HFFc6 (cell line): Measurements from ENCODE around the gene RASL10A. TPM values are rescaled to one million over a fixed set of nuclear protein-coding genes. Genes with fewer than 3 reads are reported as not detected.

Experiments
- DNase-seq: peaks from one replicate; pipeline ENCODE4 v3.0.0-alpha.2; 2018
- H3K27ac Mint-ChIP-seq: 2 replicates; pipeline ENCODE4 v1.8.0; 2020; ENCODE audit warnings: mild to moderate bottlenecking, mixed read lengths
- H3K27me3 Mint-ChIP-seq: 2 replicates; pipeline ENCODE4 v1.8.0; 2021; ENCODE audit warnings: mild to moderate bottlenecking, moderate library complexity, mixed read lengths; ENCODE audit not compliant: insufficient read depth
- H3K36me3 Mint-ChIP-seq: 2 replicates; pipeline ENCODE4 v1.8.0; 2021; ENCODE audit warnings: low read depth, mixed read lengths
- H3K4me1 Mint-ChIP-seq: 2 replicates; pipeline ENCODE4 v1.8.0; 2020; ENCODE audit warnings: low read depth, mixed read lengths
- H3K4me3 Mint-ChIP-seq: 2 replicates; pipeline ENCODE4 v1.8.0; 2020; ENCODE audit warnings: mild to moderate bottlenecking, moderate library complexity, mixed read lengths
- H3K9me3 Mint-ChIP-seq: 2 replicates; pipeline ENCODE4 v1.8.0; 2020; ENCODE audit warnings: mild to moderate bottlenecking, mixed read lengths
- total RNA-seq, 6 experiments: library from RNA; stranded (reverse); fragmentation: NEBNext Ultra II Directional; extraction: Animal tissue kit (Norgen Biotek cat#: 25700); gene quantifications; 2 replicates in 1 of 6; 3 replicates in 5 of 6; pipeline ENCODE4 v1.2.3, GENCODE V29; 2021
- TF ChIP-seq, protein P1 (sequence below): fragments of 200-600 bp; sonication (generic); IDR thresholded peaks from 2 replicates; pipeline ENCODE4 v1.5.0; 2021; ENCODE audit warnings: antibody characterized with exemption, mild to moderate bottlenecking

The RASL10A gene
- total RNA-seq, 6 experiments from 2014 or later, result 0.24 to 0.28 TPM; not detected in 4

DNA sequence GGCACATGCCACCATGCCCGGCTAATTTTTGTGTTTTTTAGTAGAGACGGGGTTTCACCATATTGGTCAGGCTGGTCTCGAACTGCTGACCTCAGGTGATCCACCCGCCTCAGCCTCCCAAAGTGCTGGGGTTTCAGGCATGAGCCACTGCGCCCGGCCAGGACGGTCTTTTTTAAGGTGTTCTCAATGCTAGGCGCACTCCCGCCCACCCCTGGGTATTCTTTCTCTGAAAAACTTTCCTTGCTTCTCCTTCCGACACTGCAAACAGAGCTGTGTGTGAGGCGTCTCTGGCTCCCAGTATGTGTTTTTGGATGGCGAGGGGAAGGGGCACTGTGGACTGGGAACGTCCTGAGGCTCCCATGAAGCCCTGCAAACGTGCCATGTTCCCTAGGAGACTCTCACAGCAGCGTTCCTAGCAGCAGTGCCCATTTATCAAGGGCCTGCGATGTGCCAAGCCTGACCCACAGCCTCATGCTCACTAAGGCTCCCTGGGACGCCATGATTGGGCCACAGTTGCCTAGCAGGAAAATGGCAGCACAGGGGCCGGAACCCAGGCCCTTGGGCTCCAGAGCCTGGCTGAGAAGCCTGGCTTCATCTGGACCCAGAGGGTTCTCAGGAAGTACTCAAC lies 2.4 kb upstream of the RASL10A start:
- DNase-seq, result no peak
- peaks cover 10% of the 10 kb centered on the region for H3K4me1 Mint-ChIP-seq
- H3K9me3 Mint-ChIP-seq, result no peaks in the 10 kb centered on the region
- H3K27me3 Mint-ChIP-seq, result peaks cover 19% of the 10 kb centered on the region
- no peak overlapping the region for H3K4me3 Mint-ChIP-seq
- H3K36me3 Mint-ChIP-seq, result peaks cover 1% of the 10 kb centered on the region; the same call in 1 of the 2 replicates
- H3K27ac Mint-ChIP-seq, result no peak overlapping the region
- TF ChIP-seq, protein P1, sequence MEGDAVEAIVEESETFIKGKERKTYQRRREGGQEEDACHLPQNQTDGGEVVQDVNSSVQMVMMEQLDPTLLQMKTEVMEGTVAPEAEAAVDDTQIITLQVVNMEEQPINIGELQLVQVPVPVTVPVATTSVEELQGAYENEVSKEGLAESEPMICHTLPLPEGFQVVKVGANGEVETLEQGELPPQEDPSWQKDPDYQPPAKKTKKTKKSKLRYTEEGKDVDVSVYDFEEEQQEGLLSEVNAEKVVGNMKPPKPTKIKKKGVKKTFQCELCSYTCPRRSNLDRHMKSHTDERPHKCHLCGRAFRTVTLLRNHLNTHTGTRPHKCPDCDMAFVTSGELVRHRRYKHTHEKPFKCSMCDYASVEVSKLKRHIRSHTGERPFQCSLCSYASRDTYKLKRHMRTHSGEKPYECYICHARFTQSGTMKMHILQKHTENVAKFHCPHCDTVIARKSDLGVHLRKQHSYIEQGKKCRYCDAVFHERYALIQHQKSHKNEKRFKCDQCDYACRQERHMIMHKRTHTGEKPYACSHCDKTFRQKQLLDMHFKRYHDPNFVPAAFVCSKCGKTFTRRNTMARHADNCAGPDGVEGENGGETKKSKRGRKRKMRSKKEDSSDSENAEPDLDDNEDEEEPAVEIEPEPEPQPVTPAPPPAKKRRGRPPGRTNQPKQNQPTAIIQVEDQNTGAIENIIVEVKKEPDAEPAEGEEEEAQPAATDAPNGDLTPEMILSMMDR, result no peak

DNA sequence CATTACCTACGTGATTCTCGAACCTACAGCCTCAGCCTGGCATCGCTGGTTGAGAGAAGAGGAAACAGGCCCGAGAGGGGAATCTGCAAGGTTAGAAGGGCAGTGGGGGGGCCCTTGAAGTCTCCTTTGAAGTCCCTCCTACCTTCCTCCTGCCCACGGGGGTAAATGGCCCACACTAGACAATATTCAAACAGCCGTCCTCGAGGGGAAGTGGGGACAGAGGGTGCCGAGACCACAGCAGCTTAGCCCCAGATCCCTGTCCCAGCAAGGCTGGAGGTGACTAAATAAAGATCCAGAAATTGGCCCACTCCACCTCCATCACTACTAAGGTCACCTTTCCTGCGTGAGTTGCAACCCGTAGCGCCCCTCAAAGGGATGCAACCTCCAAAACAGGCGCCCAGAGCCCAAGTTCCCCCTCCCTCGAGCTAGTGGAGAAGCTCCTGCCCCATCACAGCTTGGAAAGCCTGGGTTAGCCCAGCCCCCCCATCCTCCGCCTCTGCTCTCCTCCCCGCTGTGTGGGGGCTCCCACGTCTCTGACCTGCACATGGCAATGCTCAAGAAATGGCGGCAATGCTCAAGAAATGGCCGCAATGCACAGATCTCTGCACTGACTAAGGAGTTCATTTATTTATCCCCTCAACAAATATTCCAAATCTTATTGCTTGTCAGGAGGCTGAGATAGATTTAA lies 788 bp upstream of the RASL10A start:
- Mint-ChIP-seq H3K27ac (no peak overlapping the region), H3K36me3 (peaks cover 4% of the 10 kb centered on the region; the same call in 1 of the 2 replicates), H3K4me3 (no peak overlapping the region), H3K4me1 (peaks cover 11% of the 10 kb centered on the region), H3K27me3 (peaks cover 21% of the 10 kb centered on the region), H3K9me3 (no peaks in the 10 kb centered on the region)
- no peak for DNase-seq
- TF ChIP-seq, protein P1, result no peak

DNA sequence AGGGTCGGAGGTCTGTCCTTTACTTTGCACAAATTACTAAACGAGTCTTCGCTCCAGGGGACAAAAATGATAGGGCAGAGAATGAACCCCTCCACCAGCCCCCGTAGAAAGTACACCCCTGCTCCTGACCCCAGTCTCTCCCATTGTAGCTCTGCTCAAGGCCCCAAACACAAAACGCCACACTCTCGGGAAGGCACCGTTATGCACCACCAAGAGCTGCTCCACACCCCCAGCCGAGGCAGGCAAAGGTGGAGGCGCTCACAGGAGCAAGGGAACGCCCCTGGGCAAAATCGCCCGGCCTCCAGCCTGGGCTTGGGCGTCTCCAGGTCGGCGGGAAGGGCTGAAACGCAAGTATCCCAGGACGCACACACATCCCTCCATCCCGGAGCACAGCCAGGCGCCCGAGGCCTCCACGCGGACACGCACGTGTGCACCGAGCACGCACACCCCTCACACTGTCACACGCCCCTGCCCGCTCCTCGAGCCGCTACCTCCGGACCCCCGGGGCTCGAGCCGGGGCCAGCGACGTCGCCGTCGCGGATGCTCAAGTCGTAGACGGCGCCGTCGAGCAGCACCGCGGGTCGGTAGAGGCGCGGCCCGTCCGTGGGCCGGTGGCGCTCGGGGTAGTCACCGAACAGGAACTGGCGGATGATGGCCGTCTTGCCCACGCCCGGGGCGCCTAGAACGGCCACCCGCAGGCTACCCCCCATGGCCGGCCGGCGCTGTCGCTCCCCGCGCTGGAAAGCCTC lies 786 bp downstream of the RASL10A start:
- Mint-ChIP-seq H3K27me3 (peaks cover 21% of the 10 kb centered on the region), H3K4me3 (peak overlapping the region; percentile 59), H3K9me3 (no peaks in the 10 kb centered on the region), H3K4me1 (peaks cover 19% of the 10 kb centered on the region), H3K36me3 (peaks cover 4% of the 10 kb centered on the region; the same call in 1 of the 2 replicates), H3K27ac (no peak overlapping the region)
- TF ChIP-seq, protein P1, result no peak
- DNase-seq, result no peak

DNA sequence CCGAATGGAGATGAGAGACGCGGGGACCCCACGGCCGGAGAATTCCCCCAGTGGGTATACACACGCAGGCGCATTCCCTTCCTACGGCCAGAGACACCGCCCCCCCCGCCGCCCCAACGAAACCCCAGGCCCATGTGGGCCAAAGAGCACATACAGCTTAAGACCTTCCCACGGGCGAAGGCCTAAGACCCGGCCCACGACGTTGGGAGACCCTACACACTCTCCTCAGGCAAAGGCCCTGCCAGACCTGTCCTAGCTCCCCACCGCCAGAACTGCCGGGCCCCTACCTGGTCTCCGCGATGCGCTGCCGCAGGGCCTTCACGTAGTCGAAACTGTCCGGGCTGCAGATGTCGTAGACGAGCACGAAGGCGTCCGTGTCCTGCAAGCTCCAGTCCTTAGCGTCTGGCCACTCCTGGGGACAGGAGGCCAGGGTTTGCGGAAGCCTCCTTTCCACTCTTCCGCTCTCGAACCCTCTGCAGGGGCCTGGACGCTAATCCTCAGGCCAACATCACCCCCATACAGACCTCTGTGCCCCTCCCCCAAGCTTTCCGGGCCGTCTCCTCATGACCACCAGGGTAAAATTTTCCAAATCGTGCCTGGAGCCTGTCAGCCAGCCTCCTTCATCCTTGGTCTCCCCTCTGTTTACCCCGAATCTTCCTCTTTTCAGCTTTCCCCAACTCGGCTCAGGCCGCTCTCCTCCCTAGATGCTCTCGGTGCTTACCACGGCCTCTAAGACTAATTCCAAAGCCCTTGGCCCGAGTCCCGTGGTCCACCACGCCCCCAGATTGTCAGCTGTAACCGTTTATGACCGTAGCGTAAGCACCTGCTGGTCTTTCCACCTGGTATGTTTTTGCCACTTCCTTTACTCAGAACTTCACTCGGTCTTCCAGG lies 1.7 kb downstream of the RASL10A start:
- H3K27ac Mint-ChIP-seq, result no peak overlapping the region
- TF ChIP-seq, protein P1, result no peak
- peaks cover 21% of the 10 kb centered on the region for H3K27me3 Mint-ChIP-seq
- H3K4me3 Mint-ChIP-seq, result no peak overlapping the region
- H3K36me3 Mint-ChIP-seq, result peaks cover 4% of the 10 kb centered on the region; the same call in 1 of the 2 replicates
- no peaks in the 10 kb centered on the region for H3K9me3 Mint-ChIP-seq
- H3K4me1 Mint-ChIP-seq, result peaks cover 22% of the 10 kb centered on the region
- no peak for DNase-seq

DNA sequence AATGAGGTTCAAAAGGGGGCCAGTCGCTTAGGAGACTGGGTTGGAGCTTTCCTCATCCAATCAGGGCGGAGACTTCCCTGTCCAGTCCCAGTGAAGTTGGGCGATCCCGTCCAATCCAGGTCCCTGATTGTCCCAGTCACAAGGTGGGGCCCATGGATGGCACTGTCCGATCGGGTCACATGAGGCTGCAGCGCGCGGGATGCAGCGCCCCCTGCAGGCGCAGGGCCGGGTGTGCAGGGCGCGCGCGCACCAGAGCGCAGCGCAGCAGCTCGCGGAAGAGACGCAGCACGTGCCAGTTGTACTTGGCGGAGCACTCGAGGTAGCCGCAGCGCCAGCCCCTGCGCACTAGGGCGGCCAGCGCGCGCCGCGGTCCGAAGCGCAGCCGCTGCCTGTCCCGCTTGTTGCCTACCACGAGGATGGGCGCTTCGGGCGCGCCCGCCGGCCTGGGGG lies 2.3 kb downstream of the RASL10A start:
- TF ChIP-seq, protein P1, result peak; percentile 83
- no peak overlapping the region for H3K4me3 Mint-ChIP-seq
- peaks cover 4% of the 10 kb centered on the region; the same call in 1 of the 2 replicates for H3K36me3 Mint-ChIP-seq
- peaks cover 29% of the 10 kb centered on the region for H3K4me1 Mint-ChIP-seq
- no peak for DNase-seq
- no peaks in the 10 kb centered on the region for H3K9me3 Mint-ChIP-seq
- peak overlapping the region; percentile 65; the same call in 1 of the 2 replicates for H3K27ac Mint-ChIP-seq
- H3K27me3 Mint-ChIP-seq, result peaks cover 21% of the 10 kb centered on the region
